BLaER1 treated with 17β-estradiol and CSF1 and Interleukin-3, amounts not matched to agents 10 nM and 100 nM (cell line): ENCODE data around the gene RPL26.
"Not testable (repeated sequence)": the region's sequence is repeated elsewhere in the genome, so short reads cannot be mapped to it uniquely, and the experiment has no call there.

Experiments used
- H3K27ac ChIP-seq, 11 experiments: shearing (Covaris generic); formaldehyde crosslinking; 2 replicates each; pipeline ENCODE4 v1.8.1; 2022
- H3K27me3 ChIP-seq, 11 experiments: shearing (Covaris generic); formaldehyde crosslinking; 2 replicates each; pipeline ENCODE4 v1.8.1; 2022
- H3K36me3 ChIP-seq, 11 experiments: shearing (Covaris generic); formaldehyde crosslinking; 2 replicates each; pipeline ENCODE4 v1.8.1; 2022
- H3K4me1 ChIP-seq, 10 experiments: shearing (Covaris generic); formaldehyde crosslinking; 2 replicates each; pipeline ENCODE4 v1.8.1; 2022
- H3K4me2 ChIP-seq, 11 experiments: shearing (Covaris generic); formaldehyde crosslinking; 2 replicates each; pipeline ENCODE4 v1.8.1; 2022
- H3K4me3 ChIP-seq, 10 experiments: shearing (Covaris generic); formaldehyde crosslinking; 2 replicates each; pipeline ENCODE4 v1.8.1; 2022
- H3K9ac ChIP-seq, 11 experiments: shearing (Covaris generic); formaldehyde crosslinking; 2 replicates each; pipeline ENCODE4 v1.8.1; 2022
- H3K9me3 ChIP-seq, 11 experiments: shearing (Covaris generic); formaldehyde crosslinking; replicated peaks in 1 of 11; 2 replicates each; pipeline ENCODE4 v1.8.1; 2022
- H4K20me1 ChIP-seq, 11 experiments: shearing (Covaris generic); formaldehyde crosslinking; 2 replicates each; pipeline ENCODE4 v1.8.1; 2022
- Cebpa-rat ChIP-seq, 11 experiments: shearing (Covaris generic); IDR thresholded peaks; 2 replicates each; pipeline ENCODE4 v1.8.1; 2022

The RPL26 gene

GRCh38 chr17:8387914-8388651 lies 5.1 kb upstream of the RPL26 start:
- no peaks in the 10 kb centered on the region for H4K20me1 ChIP-seq
- no peak for TF ChIP-seq Cebpa-rat (IDR thresholded peaks at IDR 0.05)
- no peaks in the 10 kb centered on the region for H3K36me3 ChIP-seq
- no peak overlapping the region for H3K9ac ChIP-seq
- H3K4me2 ChIP-seq: no peak overlapping the region
- no peak overlapping the region for H3K27ac ChIP-seq
- no peak overlapping the region for H3K4me3 ChIP-seq
- H3K9me3 ChIP-seq: no peaks in the 10 kb centered on the region
- H3K4me1 ChIP-seq: peaks cover 17 to 44% (median 30%) of the 10 kb centered on the region in 10 experiments
- H3K27me3 ChIP-seq: no peaks in the 10 kb centered on the region

- no peaks in the 10 kb centered on the region for H3K9me3 ChIP-seq
- peaks cover 2 to 7% (median 4%) of the 10 kb centered on the region in 11 experiments; a peak in 21 of 22 replicates for H3K36me3 ChIP-seq
- no peak overlapping the region for H3K9ac ChIP-seq
- H3K27ac ChIP-seq: no peak overlapping the region
- no peaks in the 10 kb centered on the region for H3K27me3 ChIP-seq
- peaks cover 20 to 35% (median 28%) of the 10 kb centered on the region in 10 experiments for H3K4me1 ChIP-seq
- H3K4me3 ChIP-seq: no peak overlapping the region
- no peak for TF ChIP-seq Cebpa-rat (IDR thresholded peaks at IDR 0.05)
- peaks cover 0 to 10% (median 3%) of the 10 kb centered on the region in 11 experiments; a peak in 13 of 22 replicates for H4K20me1 ChIP-seq
- no peak overlapping the region for H3K4me2 ChIP-seq
Observed at GRCh38 chr17:8386841-8387240, 3.8 kb upstream of the RPL26 start.

- H3K27ac ChIP-seq: peak overlapping the region in 8 of 11 experiments; percentile 3 to 96 (median 34); a peak in 11 of 22 replicates
- TF ChIP-seq Cebpa-rat (IDR thresholded peaks at IDR 0.05): no peak
- H3K9me3 ChIP-seq: no peaks in the 10 kb centered on the region
- peaks cover 39 to 48% (median 42%) of the 10 kb centered on the region in 10 experiments for H3K4me1 ChIP-seq
- peak overlapping the region in 1 of 10 experiments; percentile 94; a peak in 3 of 20 replicates for H3K4me3 ChIP-seq
- H3K9ac ChIP-seq: peak overlapping the region in 10 of 11 experiments; percentile 8 to 98 (median 58); a peak in 12 of 22 replicates
- peaks cover 21 to 26% (median 24%) of the 10 kb centered on the region in 11 experiments for H3K36me3 ChIP-seq
- peaks cover 18 to 29% (median 23%) of the 10 kb centered on the region in 11 experiments; a peak in 20 of 22 replicates for H4K20me1 ChIP-seq
- H3K27me3 ChIP-seq: no peaks in the 10 kb centered on the region
- H3K4me2 ChIP-seq: peak overlapping the region; percentile 61 to 93 (median 82); a peak in 21 of 22 replicates
Observed at GRCh38 chr17:8384801-8385378, 1.9 kb upstream of the RPL26 start.

- H3K27me3 ChIP-seq: no peaks in the 10 kb centered on the region
- peak overlapping the region; percentile 75 to 98 (median 88) for H3K4me3 ChIP-seq
- H3K4me2 ChIP-seq: peak overlapping the region; percentile 80 to 99 (median 94); a peak in 17 of 22 replicates
- H3K9ac ChIP-seq: peak overlapping the region; percentile 84 to 98 (median 94)
- TF ChIP-seq Cebpa-rat (IDR thresholded peaks at IDR 0.05): no peak
- no peaks in the 10 kb centered on the region for H3K9me3 ChIP-seq
- peak overlapping the region; percentile 75 to 97 (median 92) for H3K27ac ChIP-seq
- H4K20me1 ChIP-seq: peaks cover 39 to 50% (median 43%) of the 10 kb centered on the region in 11 experiments
- peaks cover 42 to 47% (median 45%) of the 10 kb centered on the region in 11 experiments for H3K36me3 ChIP-seq
- H3K4me1 ChIP-seq: peaks cover 56 to 65% (median 61%) of the 10 kb centered on the region in 10 experiments
Observed at GRCh38 chr17:8382880-8383142, 182 bp downstream of the RPL26 start.

GRCh38 chr17:8382052-8382879 lies 727 bp downstream of the RPL26 start:
- peaks cover 48 to 52% (median 50%) of the 10 kb centered on the region in 11 experiments for H3K36me3 ChIP-seq
- peaks cover 57 to 70% (median 65%) of the 10 kb centered on the region in 10 experiments for H3K4me1 ChIP-seq
- no peaks in the 10 kb centered on the region for H3K27me3 ChIP-seq

GRCh38 chr17:8380049-8380448 lies 2.9 kb downstream of the RPL26 start:
- Histone ChIP-seq H3K27me3 (no peaks in the 10 kb centered on the region), H3K27ac (0 out of 22 replicates have a peak overlapping the region, but pooled peaks of 3 of the 11 experiments have one; percentile 92 to 96 (median 96)), H3K4me2 (peak overlapping the region; percentile 80 to 99 (median 94)), H4K20me1 (peaks cover 48 to 61% (median 55%) of the 10 kb centered on the region in 11 experiments), H3K36me3 (peaks cover 53 to 65% (median 58%) of the 10 kb centered on the region in 11 experiments), H3K9ac (peak overlapping the region; percentile 84 to 98 (median 94)), H3K4me1 (peaks cover 67 to 78% (median 75%) of the 10 kb centered on the region in 10 experiments), H3K4me3 (peak overlapping the region in 9 of 10 experiments; percentile 75 to 98 (median 87); a peak in 16 of 20 replicates), H3K9me3 (no peaks in the 10 kb centered on the region)
- TF ChIP-seq Cebpa-rat (IDR thresholded peaks at IDR 0.05): no peak

More at GRCh38 chr17:8382052-8382879, 727 bp downstream of the RPL26 start:
- Histone ChIP-seq H3K27ac (peak overlapping the region; percentile 75 to 97 (median 92)), H3K4me2 (peak overlapping the region; percentile 80 to 99 (median 94)), H3K9me3 (no peaks in the 10 kb centered on the region), H4K20me1 (peaks cover 45 to 55% (median 49%) of the 10 kb centered on the region in 11 experiments), H3K9ac (peak overlapping the region; percentile 84 to 98 (median 94)), H3K4me3 (peak overlapping the region; percentile 75 to 98 (median 88))
- TF ChIP-seq Cebpa-rat (IDR thresholded peaks at IDR 0.05): 0 out of 22 replicates have a peak, but pooled peaks of 1 of the 11 experiments have one; percentile 20

GRCh38 chr17:8378117-8378516 lies 4.9 kb downstream of the RPL26 start:
- Histone ChIP-seq H3K4me3 (peak overlapping the region in 2 of 10 experiments; percentile 4 to 94; a peak in 1 of 20 replicates), H3K9ac (peak overlapping the region; percentile 18 to 98 (median 88); a peak in 14 of 22 replicates), H3K4me1 (peaks cover 58 to 68% (median 65%) of the 10 kb centered on the region in 10 experiments), H3K36me3 (peaks cover 53 to 68% (median 58%) of the 10 kb centered on the region in 11 experiments), H4K20me1 (peaks cover 48 to 61% (median 55%) of the 10 kb centered on the region in 11 experiments), H3K4me2 (peak overlapping the region in 10 of 11 experiments; percentile 25 to 97 (median 93); a peak in 8 of 22 replicates)
- H3K27me3 ChIP-seq, H3K27ac ChIP-seq, H3K9me3 ChIP-seq: not testable (repeated sequence)

- peak overlapping the region in 5 of 11 experiments; percentile 79 to 89 (median 81); a peak in 5 of 22 replicates for H3K27ac ChIP-seq
- peaks cover 58 to 68% (median 65%) of the 10 kb centered on the region in 10 experiments for H3K4me1 ChIP-seq
- peak overlapping the region; percentile 78 to 98 (median 93); a peak in 18 of 22 replicates for H3K4me2 ChIP-seq
- H3K27me3 ChIP-seq: no peaks in the 10 kb centered on the region
- peak overlapping the region; percentile 18 to 98 (median 88); a peak in 14 of 22 replicates for H3K9ac ChIP-seq
- peaks cover 48 to 58% (median 55%) of the 10 kb centered on the region in 11 experiments for H4K20me1 ChIP-seq
- peak overlapping the region in 1 of 10 experiments; percentile 76; a peak in 1 of 20 replicates for H3K4me3 ChIP-seq
- H3K36me3 ChIP-seq: peaks cover 53 to 69% (median 57%) of the 10 kb centered on the region in 11 experiments
- H3K9me3 ChIP-seq: peaks cover 0 to 6% (median 0%) of the 10 kb centered on the region in 11 experiments; a peak in 2 of 22 replicates
- TF ChIP-seq Cebpa-rat (IDR thresholded peaks at IDR 0.05): no peak
Observed at GRCh38 chr17:8377422-8377821, 5.6 kb downstream of the RPL26 start.
